Measurements from ENCODE around the gene HOXD12. TPM values are rescaled to one million over a fixed set of nuclear protein-coding genes. Genes with fewer than 3 reads are reported as not detected.

The HOXD12 gene
- total RNA-seq (2022; extraction: Qiagen RNA extraction; ENCODE audit: low read depth), result not detected in 5 replicates

GRCh38 chr2:176099728-176100546 lies at the start of gene HOXD12:
Gene HOXD12 (plus strand): TSS chr2:176099795. CDS start chr2:176099802, 7 bp downstream.

GRCh38 chr2:176083796-176084261 lies 15.8 kb upstream of the HOXD12 start, which contains the start of gene EVX2:
Gene EVX2 (minus strand): TSS chr2:176083962. CDS start chr2:176083776, 186 bp downstream.

GRCh38 chr2:176092270-176093144 lies 7.1 kb upstream of the HOXD12 start, which contains the start of gene HOXD13:
Gene HOXD13 (plus strand): TSS chr2:176092721. CDS start chr2:176092891, 170 bp downstream.

GRCh38 chr2:176106581-176107539 lies 7.3 kb downstream of the HOXD12 start, which contains the start of gene HOXD11:
Gene HOXD11 (plus strand): TSS chr2:176107280. CDS start chr2:176107356, 76 bp downstream.

GRCh38 chr2:176115883-176116813 lies 16.6 kb downstream of the HOXD12 start, which contains the start of gene HOXD10:
Gene HOXD10 (plus strand): TSS chr2:176116778. CDS start chr2:176116834, 56 bp downstream.

GRCh38 chr2:176122683-176123410 lies 23.3 kb downstream of the HOXD12 start, which contains the start of gene HOXD9:
Gene HOXD9 (plus strand): TSS chr2:176122719. CDS start chr2:176122769, 50 bp downstream.

GRCh38 chr2:176128982-176129796 lies 29.6 kb downstream of the HOXD12 start, which contains the start of gene HOXD8:
Gene HOXD8 (plus strand): TSS chr2:176129705. CDS start chr2:176130367, 662 bp downstream.

GRCh38 chr2:176151442-176152287 lies 52.1 kb downstream of the HOXD12 start, which contains the start of gene HOXD4:
Gene HOXD4 (plus strand): TSS chr2:176151550. CDS start chr2:176151634, 84 bp downstream.

Other genes with a start within 250 kb of the HOXD12 start
- 11.0 to 20.4 TPM (median 14.4 TPM) in 5 replicates for gene LNPK, start 97.5 kb upstream of the HOXD12 start, total RNA-seq (2022; extraction: Qiagen RNA extraction; ENCODE audit: low read depth)
- not detected in 5 replicates for gene EVX2, start 15.8 kb upstream of the HOXD12 start, total RNA-seq (2022; extraction: Qiagen RNA extraction; ENCODE audit: low read depth)
- 0.16 to 0.34 TPM (median 0.30 TPM) in 5 replicates for gene HOXD13, start 7.1 kb upstream of the HOXD12 start, total RNA-seq (2022; extraction: Qiagen RNA extraction; ENCODE audit: low read depth)
- gene HOXD11, start 7.5 kb downstream of the HOXD12 start, total RNA-seq (2022; extraction: Qiagen RNA extraction; ENCODE audit: low read depth), result 6.1 to 8.3 TPM (median 6.6 TPM) in 5 replicates
- 5.5 to 8.1 TPM (median 7.0 TPM) in 5 replicates for gene HOXD10, start 17.0 kb downstream of the HOXD12 start, total RNA-seq (2022; extraction: Qiagen RNA extraction; ENCODE audit: low read depth)
- 0.98 to 1.4 TPM (median 1.3 TPM) in 5 replicates for gene HOXD9, start 22.9 kb downstream of the HOXD12 start, total RNA-seq (2022; extraction: Qiagen RNA extraction; ENCODE audit: low read depth)
- 4.5 to 6.6 TPM (median 5.4 TPM) in 5 replicates for gene HOXD8, start 29.9 kb downstream of the HOXD12 start, total RNA-seq (2022; extraction: Qiagen RNA extraction; ENCODE audit: low read depth)
- gene HOXD4, start 51.8 kb downstream of the HOXD12 start, total RNA-seq (2022; extraction: Qiagen RNA extraction; ENCODE audit: low read depth), result 0.36 to 0.50 TPM (median 0.46 TPM) in 4 of 5 replicates, not detected in the other
- gene HOXD3, start 57.5 kb downstream of the HOXD12 start, total RNA-seq (2022; extraction: Qiagen RNA extraction; ENCODE audit: low read depth), result 0.15 to 0.35 TPM (median 0.27 TPM) in 4 of 5 replicates, not detected in the other
- gene HOXD1, start 88.9 kb downstream of the HOXD12 start, total RNA-seq (2022; extraction: Qiagen RNA extraction; ENCODE audit: low read depth), result 0.20 to 0.39 TPM (median 0.36 TPM) in 5 replicates
- gene MTX2, start 169.6 kb downstream of the HOXD12 start, total RNA-seq (2022; extraction: Qiagen RNA extraction; ENCODE audit: low read depth), result 43.9 to 50.9 TPM (median 44.9 TPM) in 5 replicates